Esophagus squamous epithelium (tissue), 5 donors: ENCODE data around the gene SH3GL1. TPM values are rescaled to one million over a fixed set of nuclear protein-coding genes. Genes with fewer than 3 reads are reported as not detected.

Experiments used
- DNase-seq: peaks from one replicate; lab custom pipeline; 2025; lab: John Stamatoyannopoulos, UW
- H3K27ac ChIP-seq, 4 donors: fragments of 200-600 bp; sonication (generic); one replicate each; pipeline ENCODE4 v1.5.1; 2016 to 2019; ENCODE audit warnings: mild to moderate bottlenecking in 1 of 4
- H3K27me3 ChIP-seq, 4 donors: fragments of 200-600 bp; sonication (generic); 1 replicate in 3 of 4; 2 replicates in 1 of 4; pipeline versions ENCODE4 v1.5.1 to v1.6.0; 2017 to 2021; ENCODE audit warnings: antibody characterized with exemption in 1 of 4
- H3K36me3 ChIP-seq, 3 donors: fragments of 200-600 bp; sonication (generic); one replicate each; pipeline ENCODE4 v1.5.1; 2016 to 2019
- H3K4me1 ChIP-seq, 3 donors: fragments of 200-600 bp; sonication (generic); one replicate each; pipeline ENCODE4 v1.5.1; 2017 to 2019
- H3K4me3 ChIP-seq, 4 donors: fragments of 200-600 bp; sonication (generic); 1 replicate in 3 of 4; 2 replicates in 1 of 4; pipeline ENCODE4 v1.5.1; 2016 to 2019; ENCODE audit warnings: mild to moderate bottlenecking in 2 of 4, moderate library complexity in 1 of 4
- H3K9me3 ChIP-seq, 3 donors: fragments of 200-600 bp; sonication (generic); one replicate each; pipeline ENCODE4 v1.5.1; 2016 to 2019
- CTCF ChIP-seq, 6 experiments: fragments of 450-650 bp in 4 of 6; fragments of 200-600 bp in 2 of 6; sonication (generic) in 2 of 6; IDR thresholded peaks; one replicate each; pipeline ENCODE4 v1.5.1; 2016 to 2019; ENCODE audit warnings: antibody characterized with exemption in 6 of 6, mild to moderate bottlenecking in 4 of 6, moderate library complexity in 4 of 6
- POLR2A ChIP-seq, 4 donors: fragments of 450-650 bp; IDR thresholded peaks; one replicate each; pipeline ENCODE4 v1.6.1; 2017; ENCODE audit warnings: antibody characterized with exemption in 4 of 4, mild to moderate bottlenecking in 4 of 4, moderate library complexity in 3 of 4
- WGBS, 2 donors: methylation state at CpG; one replicate each; pipeline ENCODE4 v1.1.5; 2018; 5-methylcytosine and 5-hydroxymethylcytosine counted together
- intact Hi-C: fragments of 100-400 bp; cut with DNase I; formaldehyde crosslinking; loops from one replicate; pipeline ENCODE4 v1.15.0; 2022
- total RNA-seq, 4 donors: library from RNA; depleted of rRNA; stranded (reverse); fragments of >200 nt; gene quantifications; one replicate each; pipeline ENCODE4 v1.1.0, GENCODE V29; 2016
- donor health status: DM: yes; HTN: yes; CAD: no.

SH3GL1 gene
- total RNA-seq, 4 donors from 2014 or later, result 67.4 to 131 (median 91.2) TPM

GRCh38 chr19:4379383-4380253 is 20.7 kb downstream of the SH3GL1 start:
- Histone ChIP-seq H3K36me3 (peaks cover 0 to 18% (median 6%) of the 10 kb centered on the region in 3 donors), H3K4me1 (peaks cover 54 to 83% (median 62%) of the 10 kb centered on the region in 3 donors), H3K4me3 (peak overlapping the region in 3 of 4 donors; percentile 16 to 44 (median 23)), H3K27ac (peak overlapping the region; percentile 92 to 97 (median 92)), H3K9me3 (no peaks in the 10 kb centered on the region), H3K27me3 (no peaks in the 10 kb centered on the region)
- DNase-seq, result no peak
- 26% methylated on average over 16 to 18 of the region's 20 CpGs for WGBS, 2 donors
- TF ChIP-seq CTCF (IDR thresholded peaks at IDR 0.05), result no peak
- no peak for TF ChIP-seq POLR2A (IDR thresholded peaks at IDR 0.05)
- intact Hi-C loops, result no loop called here

- intact Hi-C loops, result no loop called here
- DNase-seq, result no peak
- H3K4me3 ChIP-seq, result peak overlapping the region in 2 of 4 donors; percentile 13 to 23
- H3K9me3 ChIP-seq, result no peaks in the 10 kb centered on the region
- peak overlapping the region; percentile 92 to 97 (median 92) for H3K27ac ChIP-seq
- WGBS, 2 donors, result 46 to 67% methylated on average over 8 to 10 of the region's 11 CpGs
- H3K36me3 ChIP-seq, result peaks cover 0 to 10% (median 0%) of the 10 kb centered on the region in 3 donors
- H3K4me1 ChIP-seq, result peaks cover 61 to 91% (median 70%) of the 10 kb centered on the region in 3 donors
- TF ChIP-seq POLR2A (IDR thresholded peaks at IDR 0.05) (no peak), CTCF (IDR thresholded peaks at IDR 0.05) (no peak)
- no peaks in the 10 kb centered on the region for H3K27me3 ChIP-seq
Observed at GRCh38 chr19:4378886-4379285, 21.5 kb downstream of the SH3GL1 start.

- Histone ChIP-seq H3K4me1 (peaks cover 75 to 92% (median 87%) of the 10 kb centered on the region in 3 donors), H3K36me3 (peaks cover 0 to 9% (median 0%) of the 10 kb centered on the region in 3 donors), H3K27me3 (no peaks in the 10 kb centered on the region), H3K9me3 (no peaks in the 10 kb centered on the region), H3K4me3 (peak overlapping the region in 2 of 4 donors; percentile 13 to 23), H3K27ac (peak overlapping the region; percentile 92 to 97 (median 92))
- intact Hi-C loops, result no loop called here
- WGBS, 2 donors, result 40 to 45% methylated on average over 8 to 10 of the region's 23 CpGs
- TF ChIP-seq CTCF (IDR thresholded peaks at IDR 0.05) (no peak), POLR2A (IDR thresholded peaks at IDR 0.05) (no peak)
- no peak for DNase-seq
Observed at GRCh38 chr19:4376991-4377781, 23.2 kb downstream of the SH3GL1 start.

- H3K4me1 ChIP-seq, result peaks cover 79 to 97% (median 92%) of the 10 kb centered on the region in 3 donors
- TF ChIP-seq CTCF (IDR thresholded peaks at IDR 0.05) (no peak), POLR2A (IDR thresholded peaks at IDR 0.05) (no peak)
- peak overlapping the region; percentile 92 to 97 (median 92) for H3K27ac ChIP-seq
- intact Hi-C loops, result no loop called here
- no peaks in the 10 kb centered on the region for H3K27me3 ChIP-seq
- peaks cover 0 to 15% (median 0%) of the 10 kb centered on the region in 3 donors for H3K36me3 ChIP-seq
- no peaks in the 10 kb centered on the region for H3K9me3 ChIP-seq
- 51 to 76% methylated on average over 8 to 10 of the region's 10 CpGs for WGBS, 2 donors
- H3K4me3 ChIP-seq, result peak overlapping the region in 2 of 4 donors; percentile 5 to 7
- no peak for DNase-seq
Observed at GRCh38 chr19:4376671-4376990, 23.7 kb downstream of the SH3GL1 start.
